Suprapubic skin (tissue), 4 donors: ENCODE measurements around the gene SMCO2. TPM values are rescaled to one million over a fixed set of nuclear protein-coding genes. Genes with fewer than 3 reads are reported as not detected.

ENCODE experiments used
- DNase-seq, 2 donors: peaks; one replicate each; pipeline ENCODE4 v3.0.0-alpha.2; 2019; ENCODE audit warnings: low spot score in 2 of 2
- H3K27ac ChIP-seq: fragments of 200-600 bp; sonication (generic); one replicate; pipeline ENCODE4 v1.5.1; 2019
- H3K27me3 ChIP-seq: fragments of 200-600 bp; sonication (generic); one replicate; pipeline ENCODE4 v1.5.1; 2019
- H3K36me3 ChIP-seq: fragments of 200-600 bp; sonication (generic); one replicate; pipeline ENCODE4 v1.5.1; 2019
- H3K4me1 ChIP-seq: fragments of 200-600 bp; sonication (generic); one replicate; pipeline ENCODE4 v1.5.1; 2019
- H3K4me3 ChIP-seq: fragments of 200-600 bp; sonication (generic); one replicate; pipeline ENCODE4 v1.5.1; 2019; ENCODE audit warnings: mild to moderate bottlenecking
- H3K9me3 ChIP-seq: fragments of 200-600 bp; sonication (generic); one replicate; pipeline ENCODE4 v1.5.1; 2019
- CTCF ChIP-seq, 2 donors: fragments of 200-600 bp in 1 of 2; fragments of 450-650 bp in 1 of 2; sonication (generic) in 1 of 2; IDR thresholded peaks; one replicate each; pipeline ENCODE4 v1.5.1; 2016 to 2019; ENCODE audit warnings: antibody characterized with exemption in 2 of 2, mild to moderate bottlenecking in 1 of 2, moderate library complexity in 1 of 2
- EP300 ChIP-seq: sonication (generic); formaldehyde crosslinking; IDR thresholded peaks from one replicate; pipeline ENCODE4 v1.6.1; 2017; ENCODE audit warnings: antibody characterized with exemption
- POLR2A ChIP-seq, 2 donors: fragments of 450-650 bp; IDR thresholded peaks; one replicate each; pipeline ENCODE4 v1.6.1; 2017; ENCODE audit warnings: antibody characterized with exemption in 2 of 2, mild to moderate bottlenecking in 2 of 2, moderate library complexity in 2 of 2
- POLR2AphosphoS5 ChIP-seq, 3 donors: sonication (generic); formaldehyde crosslinking; IDR thresholded peaks; one replicate each; pipeline ENCODE4 v1.6.1; 2017; ENCODE audit warnings: antibody characterized with exemption in 3 of 3
- WGBS: methylation state at CpG from one replicate; pipeline ENCODE4 v1.1.5; 2018; 5-methylcytosine and 5-hydroxymethylcytosine counted together
- total RNA-seq, 4 donors: library from RNA; depleted of rRNA; stranded (reverse); fragments of >200 nt; gene quantifications; one replicate each; pipeline ENCODE4 v1.1.0, GENCODE V29; 2016

SMCO2 gene
- total RNA-seq, 4 donors from 2014 or later, result 0.53 to 1.7 (median 1.1) TPM

GRCh38 chr12:27548301-27549199 lies 102.0 kb downstream of the SMCO2 start:
- Histone ChIP-seq H3K4me1 (peaks cover 67% of the 10 kb centered on the region), H3K27ac (peak overlapping the region; percentile 86), H3K9me3 (no peaks in the 10 kb centered on the region), H3K27me3 (no peaks in the 10 kb centered on the region), H3K36me3 (no peaks in the 10 kb centered on the region), H3K4me3 (no peak overlapping the region)
- no peak for TF ChIP-seq CTCF (IDR thresholded peaks at IDR 0.05)
- no peak for TF ChIP-seq EP300
- TF ChIP-seq POLR2A (IDR thresholded peaks at IDR 0.05), result no peak
- TF ChIP-seq POLR2AphosphoS5 (IDR thresholded peaks at IDR 0.05), result no peak
- no peak for DNase-seq
- WGBS, result 87% methylated on average over 8 of the region's 8 CpGs

GRCh38 chr12:27549236-27549800 lies 102.8 kb downstream of the SMCO2 start:
- DNase-seq, result no peak
- H3K4me3 ChIP-seq, result peak overlapping the region; percentile 19
- no peaks in the 10 kb centered on the region for H3K36me3 ChIP-seq
- H3K9me3 ChIP-seq, result no peaks in the 10 kb centered on the region
- peak overlapping the region; percentile 86 for H3K27ac ChIP-seq
- peaks cover 74% of the 10 kb centered on the region for H3K4me1 ChIP-seq
- no peaks in the 10 kb centered on the region for H3K27me3 ChIP-seq
- TF ChIP-seq CTCF (IDR thresholded peaks at IDR 0.05) (no peak), POLR2AphosphoS5 (IDR thresholded peaks at IDR 0.05) (no peak), POLR2A (IDR thresholded peaks at IDR 0.05) (no peak), EP300 (no peak)
- 21% methylated on average over 8 of the region's 8 CpGs for WGBS

- H3K9me3 ChIP-seq, result no peaks in the 10 kb centered on the region
- no peak for TF ChIP-seq EP300
- peak in 2 of 3 donors; percentile 51 to 90 for TF ChIP-seq POLR2AphosphoS5 (IDR thresholded peaks at IDR 0.05)
- H3K36me3 ChIP-seq, result no peaks in the 10 kb centered on the region
- H3K4me1 ChIP-seq, result peaks cover 80% of the 10 kb centered on the region
- no peaks in the 10 kb centered on the region for H3K27me3 ChIP-seq
- peak overlapping the region; percentile 86 for H3K27ac ChIP-seq
- H3K4me3 ChIP-seq, result peak overlapping the region; percentile 19
- peak; percentile 89 to 93 for DNase-seq
- 22% methylated on average over 12 of the region's 12 CpGs for WGBS
Measured at GRCh38 chr12:27549801-27550652, 103.5 kb downstream of the SMCO2 start.

GRCh38 chr12:27550653-27550975 lies 104.1 kb downstream of the SMCO2 start:
- no peak for TF ChIP-seq POLR2A (IDR thresholded peaks at IDR 0.05)
- TF ChIP-seq POLR2AphosphoS5 (IDR thresholded peaks at IDR 0.05), result no peak
- no peak for TF ChIP-seq CTCF (IDR thresholded peaks at IDR 0.05)
- no peak for TF ChIP-seq EP300
- 49% methylated on average over 4 of the region's 4 CpGs for WGBS
- peaks cover 80% of the 10 kb centered on the region for H3K4me1 ChIP-seq

GRCh38 chr12:27551172-27551840 lies 104.8 kb downstream of the SMCO2 start:
- Histone ChIP-seq H3K27ac (peak overlapping the region; percentile 86), H3K4me3 (no peak overlapping the region), H3K36me3 (no peaks in the 10 kb centered on the region), H3K9me3 (no peaks in the 10 kb centered on the region), H3K27me3 (no peaks in the 10 kb centered on the region), H3K4me1 (peaks cover 81% of the 10 kb centered on the region)
- TF ChIP-seq EP300, result no peak
- no peak for TF ChIP-seq POLR2AphosphoS5 (IDR thresholded peaks at IDR 0.05)
- TF ChIP-seq POLR2A (IDR thresholded peaks at IDR 0.05), result no peak
- no peak for TF ChIP-seq CTCF (IDR thresholded peaks at IDR 0.05)
- WGBS, result 50% methylated on average over 9 of the region's 9 CpGs
- no peak for DNase-seq

More at GRCh38 chr12:27550653-27550975, 104.1 kb downstream of the SMCO2 start:
- DNase-seq, result no peak
- Histone ChIP-seq H3K27me3 (no peaks in the 10 kb centered on the region), H3K4me3 (no peak overlapping the region), H3K9me3 (no peaks in the 10 kb centered on the region), H3K27ac (peak overlapping the region; percentile 86), H3K36me3 (no peaks in the 10 kb centered on the region)
